ENCODE results near the gene VWA3B.

Gene VWA3B

DNA sequence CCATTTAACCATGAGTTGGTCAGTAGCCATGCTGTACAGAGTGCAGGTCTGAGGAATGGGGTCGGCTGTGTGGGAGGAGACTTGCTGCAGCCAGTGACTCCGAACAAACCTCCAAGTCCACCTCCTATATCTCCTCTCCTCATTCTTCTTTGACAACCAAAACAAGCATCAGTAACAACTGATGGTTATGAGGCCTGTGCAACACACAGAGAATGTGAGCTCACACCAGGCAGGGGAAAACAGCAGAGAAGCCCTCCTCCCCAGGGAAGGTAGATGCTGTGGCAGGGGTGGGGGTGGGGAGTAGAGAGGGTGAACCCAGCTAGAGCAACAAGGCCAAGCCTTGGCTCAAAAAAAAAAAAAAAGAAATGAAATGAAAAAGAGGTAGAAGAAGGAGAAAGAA lies 247.0 kb downstream of the VWA3B start:
- no peak for DNase-seq (ENCODE audit: low spot score)

DNA sequence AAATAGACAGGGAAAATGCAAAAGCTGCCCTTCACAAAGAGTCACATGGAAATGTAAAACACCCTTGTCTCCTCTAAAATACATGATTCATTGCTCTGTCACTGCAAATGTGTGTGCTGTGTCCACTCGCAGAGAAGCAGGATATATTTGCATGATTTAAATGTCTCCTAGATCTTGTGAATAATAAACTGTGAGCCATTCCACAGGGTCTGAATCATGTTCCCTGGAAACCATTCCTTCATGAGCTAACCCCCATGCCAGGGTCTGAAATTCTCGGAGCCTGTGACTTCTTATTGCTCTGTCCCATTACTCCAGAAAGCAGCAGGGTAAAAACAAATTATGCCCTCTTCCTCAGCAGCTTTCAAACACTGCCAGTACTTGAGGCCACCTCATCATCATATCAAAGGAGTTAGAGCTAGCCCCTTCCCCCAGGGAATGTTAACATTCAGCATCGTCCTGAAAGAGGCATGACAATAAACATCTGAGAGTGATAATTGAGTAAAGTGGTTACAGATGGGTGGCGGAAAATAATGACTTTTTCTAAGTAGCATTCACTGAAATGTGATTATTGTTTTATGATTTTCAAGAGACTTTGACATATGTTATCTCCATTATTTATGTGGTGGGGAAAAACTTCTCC lies 247.6 kb downstream of the VWA3B start:
- peak; percentile 29 for DNase-seq (ENCODE audit: low spot score)

DNA sequence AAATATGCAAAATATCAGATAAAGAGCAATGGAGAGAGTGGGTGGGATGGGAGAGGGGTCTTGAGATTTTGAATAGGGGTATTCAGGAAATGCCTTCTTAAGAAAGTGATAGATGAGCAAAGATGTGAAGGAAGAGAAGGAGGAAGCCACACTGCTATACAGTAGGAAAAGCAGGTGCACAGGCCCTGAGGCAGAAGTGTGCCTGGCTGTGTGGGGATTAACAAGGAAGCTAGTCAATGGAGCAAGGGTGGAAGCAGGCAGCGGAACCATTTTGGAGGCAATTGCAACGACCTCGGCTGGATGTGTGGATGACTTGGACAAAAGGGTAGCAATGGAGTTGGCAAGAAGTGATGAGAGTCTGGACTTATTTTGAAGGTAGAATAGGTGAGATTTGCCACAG lies 248.3 kb downstream of the VWA3B start:
- DNase-seq (ENCODE audit: low spot score) = no peak

DNA sequence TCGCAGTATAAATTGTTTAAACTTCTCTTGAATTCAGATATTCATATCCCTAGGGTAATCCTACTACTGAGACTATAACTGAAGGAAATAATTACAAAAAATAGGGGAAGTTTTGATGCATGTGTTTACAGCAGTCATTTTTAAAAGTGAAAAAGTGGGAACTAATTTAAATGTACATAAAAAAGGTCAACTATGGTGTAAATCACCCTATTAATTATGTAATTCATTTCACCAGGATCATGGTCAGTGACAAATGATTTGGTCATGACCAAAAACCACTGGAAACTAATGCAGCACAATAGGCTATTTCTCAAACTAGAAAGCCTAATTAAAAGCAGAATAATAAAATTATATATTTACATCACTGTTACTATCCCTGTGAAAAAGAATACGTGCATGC lies 254.3 kb downstream of the VWA3B start:
- DNase-seq (ENCODE audit: low spot score) = no peak

DNA sequence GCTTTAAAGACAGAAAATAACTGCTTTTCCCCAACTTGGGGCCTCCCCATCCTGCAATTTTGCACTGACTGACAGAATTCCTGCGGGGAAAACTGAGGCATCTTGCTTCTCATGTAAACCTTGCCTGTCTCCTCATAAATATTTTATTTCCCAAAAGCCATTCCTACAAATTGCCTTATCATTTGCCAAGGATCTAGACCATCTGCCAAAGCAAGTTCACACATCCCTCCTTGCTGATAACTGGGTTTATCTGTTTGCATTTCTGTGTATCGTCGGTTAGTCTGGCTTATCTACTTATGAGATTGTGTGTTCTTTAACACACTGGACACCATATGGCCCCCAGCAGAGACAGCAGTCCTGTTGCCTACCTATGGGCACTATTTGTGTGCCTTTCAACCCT lies 256.3 kb downstream of the VWA3B start:
- no peak for DNase-seq (ENCODE audit: low spot score)

GRCh38 chr2:98346311-98347236 lies 259.6 kb downstream of the VWA3B start, which contains the start of gene CNGA3:
CNGA3 (plus strand) TSS chr2:98346456; CDS start chr2:98369976, 23,520 bp downstream.
- no peak for DNase-seq (ENCODE audit: low spot score)

- DNase-seq (ENCODE audit: low spot score) = no peak
Measured at GRCh38 chr2:98347298-98348065, 260.5 kb downstream of the VWA3B start.

- no peak for DNase-seq (ENCODE audit: low spot score)
Measured at GRCh38 chr2:98348066-98348561, 261.1 kb downstream of the VWA3B start.

GRCh38 chr2:98350411-98350810 lies 263.4 kb downstream of the VWA3B start:
- no peak for DNase-seq (ENCODE audit: low spot score)

GRCh38 chr2:98355881-98356280 lies 268.9 kb downstream of the VWA3B start:
- DNase-seq (ENCODE audit: low spot score) = no peak

GRCh38 chr2:98356729-98357128 lies 269.8 kb downstream of the VWA3B start:
- DNase-seq (ENCODE audit: low spot score) = no peak

GRCh38 chr2:98357849-98358248 lies 270.9 kb downstream of the VWA3B start:
- DNase-seq (ENCODE audit: low spot score) = no peak

DNA sequence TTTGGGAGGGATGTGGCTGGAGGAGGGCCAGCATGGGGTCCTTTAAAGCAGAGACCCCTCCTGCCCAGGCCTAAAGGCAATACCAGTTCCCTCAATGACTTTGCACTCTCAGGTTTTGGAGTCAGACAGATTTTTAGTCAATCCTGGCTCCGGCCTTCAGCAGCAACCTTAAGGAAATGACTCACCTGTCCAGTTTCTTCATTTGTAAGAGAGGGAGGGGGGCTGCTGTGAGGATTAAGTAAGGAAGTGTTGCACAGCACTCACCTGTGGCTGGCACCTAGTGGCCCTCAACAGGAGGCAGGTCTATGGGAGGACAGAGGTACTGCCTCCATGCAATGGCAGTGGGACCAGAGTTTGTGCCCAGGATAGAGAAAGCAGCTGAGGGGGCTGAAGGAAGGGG lies 273.0 kb downstream of the VWA3B start:
- no peak for DNase-seq (ENCODE audit: low spot score)
